ENCODE measurements around the gene NUAK1.

NUAK1 gene

DNA sequence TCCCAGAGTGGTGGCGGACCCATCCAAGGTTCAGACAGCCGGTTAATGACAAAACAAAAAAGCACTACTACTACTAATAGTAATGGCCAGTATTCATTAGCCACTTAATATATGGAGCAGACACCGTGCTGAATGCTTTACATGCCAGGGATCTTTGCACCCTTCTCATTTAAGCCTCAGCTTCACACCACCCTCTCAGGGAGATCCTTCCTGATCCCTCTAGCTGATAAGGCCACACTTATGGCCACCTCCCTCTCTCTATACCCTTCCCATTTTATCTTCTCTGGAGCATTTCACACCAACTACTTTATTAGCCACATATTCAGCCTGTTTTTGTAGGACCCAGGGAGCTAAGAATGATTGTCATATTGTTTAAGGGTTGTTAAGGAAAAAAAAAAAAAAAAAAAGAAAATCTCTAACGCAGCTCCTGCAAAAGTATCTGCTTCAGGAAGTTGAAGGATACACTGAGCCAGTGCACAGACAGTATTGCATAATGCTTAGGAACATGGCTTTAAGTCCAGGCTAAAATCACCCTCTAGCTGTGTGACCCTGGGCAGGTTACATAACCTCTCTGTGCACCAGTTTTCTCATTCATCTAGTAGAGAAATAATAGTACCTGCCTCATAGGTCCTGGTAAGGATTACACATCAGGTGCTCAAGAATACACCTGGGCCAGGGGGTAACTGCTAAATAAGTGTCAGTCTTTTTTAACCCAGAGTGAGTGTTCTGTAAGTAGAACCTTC lies 29.4 kb downstream of the NUAK1 start:
- DNase-seq (ENCODE audit: low read depth) = no peak

DNA sequence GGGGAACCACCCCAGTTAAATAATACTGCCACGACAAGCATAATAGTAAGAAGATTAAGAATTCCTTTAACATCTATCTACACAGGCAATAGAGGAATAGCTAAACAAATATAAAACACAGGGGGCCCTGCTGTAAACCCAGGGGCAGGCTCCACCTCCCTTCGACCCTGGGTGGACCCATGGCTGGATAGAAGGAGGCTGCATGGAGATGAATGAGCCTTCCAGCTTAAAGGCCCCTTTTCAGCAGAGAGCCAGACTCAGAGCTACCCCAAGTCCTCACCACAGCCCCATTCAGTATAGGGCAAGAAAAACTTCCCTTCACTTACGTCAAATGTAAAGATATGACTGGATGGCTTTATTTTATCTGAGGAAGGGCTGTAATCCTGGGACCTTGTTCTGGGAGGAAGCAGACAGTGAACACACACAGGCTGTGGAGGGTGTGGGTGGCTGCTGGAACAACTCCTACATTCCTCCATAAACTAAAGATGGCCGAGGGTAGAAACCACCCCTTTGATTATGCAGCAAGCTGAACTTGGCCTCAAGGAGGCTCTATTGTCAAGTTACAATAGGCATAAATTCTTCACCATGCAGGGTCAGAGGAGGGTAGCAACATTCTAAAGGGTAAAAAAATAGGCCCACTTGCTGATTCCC lies 30.4 kb downstream of the NUAK1 start:
- no peak for DNase-seq (ENCODE audit: low read depth)

DNA sequence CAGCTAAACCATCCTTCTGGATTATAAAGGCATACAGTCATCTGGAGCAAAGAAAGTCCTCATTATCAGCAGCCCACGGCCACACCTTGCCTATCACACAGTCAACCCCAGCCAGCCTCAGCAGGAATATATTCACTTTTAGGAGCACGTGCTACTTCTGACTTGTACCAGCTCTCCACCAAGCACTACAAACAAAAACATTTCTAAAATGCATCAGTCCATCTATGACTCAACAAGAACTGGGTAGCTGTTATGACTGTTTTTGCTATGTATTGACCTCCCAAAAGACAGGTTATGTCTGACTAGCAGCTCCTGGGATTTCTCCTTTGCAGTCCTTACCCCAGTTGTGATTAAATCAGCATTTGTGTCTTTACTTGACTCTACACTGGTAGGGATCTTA lies 31.2 kb downstream of the NUAK1 start:
- no peak for DNase-seq (ENCODE audit: low read depth)

DNA sequence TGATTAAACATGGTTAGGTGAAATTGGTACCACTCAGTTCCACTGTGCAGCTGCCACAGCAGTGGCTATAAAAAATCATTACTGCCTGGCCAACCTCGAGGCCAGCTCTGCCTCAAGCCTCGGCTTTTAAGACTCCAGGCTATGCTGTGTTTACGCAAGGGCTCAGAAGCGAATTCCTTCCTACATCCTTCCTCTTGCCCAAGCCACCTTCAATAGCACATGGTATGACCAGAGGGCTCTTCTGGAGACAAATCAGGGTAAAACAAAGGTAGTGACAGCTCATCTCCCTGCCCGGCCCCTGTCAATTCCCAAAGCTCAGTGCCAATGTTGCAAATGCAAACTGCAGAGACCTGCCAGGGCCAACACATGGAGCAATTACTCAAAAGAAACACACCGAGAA lies 31.9 kb downstream of the NUAK1 start:
- no peak for DNase-seq (ENCODE audit: low read depth)

DNA sequence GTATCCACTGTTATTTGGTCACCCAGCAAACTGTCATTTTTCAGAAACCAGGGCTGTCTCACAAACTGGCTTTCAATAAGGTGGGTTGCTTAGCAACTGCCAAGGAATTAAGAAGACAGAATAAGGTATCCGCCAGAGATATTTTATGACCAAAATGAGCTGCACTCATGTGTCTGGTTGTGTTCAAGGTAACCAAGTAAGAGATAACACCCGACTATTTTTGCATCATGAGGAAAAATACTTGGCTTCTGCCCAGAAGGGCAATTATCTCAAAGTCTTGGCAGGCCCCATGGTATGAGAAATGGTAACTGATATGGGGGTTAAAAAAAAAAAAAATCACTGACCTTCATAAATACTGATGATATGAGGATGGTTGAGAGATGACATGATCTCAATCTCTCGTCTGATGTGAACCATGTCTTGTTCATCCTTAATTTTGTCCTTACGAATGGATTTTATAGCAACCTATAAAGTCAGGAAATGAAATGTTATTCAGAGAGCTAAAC lies 32.6 kb downstream of the NUAK1 start:
- no peak for DNase-seq (ENCODE audit: low read depth)

DNA sequence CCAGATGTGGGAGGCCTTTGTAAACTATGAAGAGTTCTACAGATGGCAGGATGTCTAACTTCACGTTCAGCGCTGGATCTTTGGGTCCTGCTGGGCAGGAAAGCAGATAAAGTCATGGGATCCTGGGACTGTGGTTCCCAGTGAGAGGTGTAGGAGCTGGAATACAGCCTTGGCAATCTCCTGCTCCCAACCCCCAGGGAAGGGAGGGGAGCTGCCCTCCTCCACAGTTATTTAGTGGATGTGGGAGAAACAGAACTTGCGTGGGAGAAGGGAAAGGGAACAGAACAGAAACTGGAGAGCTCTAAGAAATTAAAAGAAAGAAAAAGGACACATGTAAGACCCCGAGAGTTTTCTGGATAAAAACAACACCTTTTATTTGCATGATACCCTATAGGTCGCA lies 37.0 kb downstream of the NUAK1 start:
- DNase-seq (ENCODE audit: low read depth) = no peak

DNA sequence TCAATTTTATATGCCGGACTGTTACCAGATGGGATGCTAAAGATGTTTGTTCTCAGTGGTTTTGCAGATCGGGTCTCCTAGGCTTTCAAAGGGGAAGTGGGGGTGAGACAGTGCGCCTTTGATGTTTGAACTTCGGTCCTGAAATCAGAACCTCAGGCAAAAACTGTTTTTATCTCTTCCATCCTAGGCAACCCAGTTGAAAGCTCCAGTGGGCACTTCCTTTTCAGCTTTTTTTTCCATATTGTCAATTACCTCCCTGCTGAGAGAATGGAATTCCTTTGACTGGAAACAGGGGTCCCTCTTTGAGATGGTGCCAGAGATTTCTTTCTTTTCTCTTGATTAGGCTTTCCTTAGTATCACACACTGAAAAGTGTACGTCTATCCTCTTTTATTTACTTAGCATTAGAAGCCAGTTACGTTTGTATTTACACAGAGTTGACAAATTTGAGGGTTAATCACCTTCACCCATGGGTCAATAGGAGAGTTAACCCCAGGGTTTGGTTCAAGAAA lies 40.0 kb downstream of the NUAK1 start:
- no peak for DNase-seq (ENCODE audit: low read depth)

DNA sequence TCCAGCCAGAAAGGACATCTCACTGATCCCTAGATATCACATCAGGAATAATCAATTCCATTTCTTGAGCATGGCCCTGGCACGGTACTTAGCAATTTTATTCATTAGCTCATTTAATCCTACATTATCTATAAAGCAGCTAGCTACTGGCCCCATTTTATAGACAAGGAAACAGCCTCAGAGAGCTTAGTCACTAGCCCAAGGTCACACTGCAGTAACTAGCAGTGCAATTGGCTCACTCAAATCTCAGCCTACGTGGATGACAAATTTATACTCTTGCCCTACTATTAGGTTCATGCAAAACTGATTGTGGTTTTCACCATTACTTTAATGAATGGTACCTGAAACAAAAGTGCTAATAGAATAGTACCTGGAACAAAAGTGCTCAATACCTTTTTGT lies 41.7 kb downstream of the NUAK1 start:
- DNase-seq (ENCODE audit: low read depth) = no peak

DNA sequence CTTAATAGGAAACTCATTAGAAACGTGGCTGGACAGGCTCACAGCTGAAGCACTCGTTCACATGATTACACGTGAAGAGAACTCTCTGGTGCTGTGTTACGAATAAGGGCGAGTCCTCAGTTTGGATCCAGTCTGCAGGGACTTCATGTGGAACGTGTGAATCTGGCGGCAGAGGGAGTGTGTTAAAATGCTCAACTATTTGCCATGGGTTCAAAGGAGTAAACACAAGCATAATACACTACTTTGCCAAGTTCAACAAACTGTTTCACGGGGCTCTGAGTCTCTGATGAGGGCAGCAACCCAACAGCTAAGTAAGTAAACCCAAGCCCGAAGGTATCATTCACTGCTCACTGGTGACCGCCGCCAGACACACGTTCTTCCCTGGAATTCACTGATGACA lies 42.4 kb downstream of the NUAK1 start:
- DNase-seq (ENCODE audit: low read depth) = no peak

DNA sequence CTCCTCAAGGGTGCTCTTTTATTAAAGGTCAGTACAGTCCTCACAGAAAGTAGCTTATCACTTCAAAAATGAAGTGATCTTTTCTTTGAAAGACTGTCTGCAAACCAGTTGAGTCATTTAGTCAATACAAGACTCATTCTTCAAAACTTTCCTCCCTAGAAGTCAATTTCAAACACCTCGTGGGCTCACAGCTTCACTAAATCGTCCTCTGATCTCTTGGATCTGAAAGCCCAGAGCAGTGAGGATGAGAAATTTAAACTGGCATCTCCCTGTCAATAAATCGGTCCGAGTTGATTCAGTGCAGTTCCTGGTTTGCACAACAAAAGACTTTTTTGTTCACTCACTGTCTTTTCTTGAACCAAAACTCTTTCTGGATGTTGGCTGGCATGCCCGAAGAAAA lies 44.5 kb downstream of the NUAK1 start:
- no peak for DNase-seq (ENCODE audit: low read depth)

DNA sequence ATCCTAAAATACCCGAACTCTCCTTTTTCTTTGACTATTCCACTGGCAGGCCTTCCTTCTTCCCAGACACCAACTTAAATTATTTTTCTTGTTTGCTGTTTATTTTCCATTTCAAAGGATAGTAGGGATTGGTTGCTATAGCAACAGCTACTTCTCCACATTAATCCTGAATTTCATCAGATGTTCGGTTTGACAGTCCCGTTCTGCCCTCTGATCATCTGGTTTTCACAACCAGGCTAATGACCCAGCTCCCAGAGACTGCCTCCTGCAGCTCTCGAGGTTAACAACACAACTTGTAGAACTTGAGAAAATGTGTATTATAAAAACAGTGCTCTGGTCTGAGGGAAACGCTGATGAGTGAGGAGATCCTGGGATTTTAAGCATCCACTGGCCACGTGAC lies 45.5 kb downstream of the NUAK1 start:
- DNase-seq (ENCODE audit: low read depth) = no peak

DNA sequence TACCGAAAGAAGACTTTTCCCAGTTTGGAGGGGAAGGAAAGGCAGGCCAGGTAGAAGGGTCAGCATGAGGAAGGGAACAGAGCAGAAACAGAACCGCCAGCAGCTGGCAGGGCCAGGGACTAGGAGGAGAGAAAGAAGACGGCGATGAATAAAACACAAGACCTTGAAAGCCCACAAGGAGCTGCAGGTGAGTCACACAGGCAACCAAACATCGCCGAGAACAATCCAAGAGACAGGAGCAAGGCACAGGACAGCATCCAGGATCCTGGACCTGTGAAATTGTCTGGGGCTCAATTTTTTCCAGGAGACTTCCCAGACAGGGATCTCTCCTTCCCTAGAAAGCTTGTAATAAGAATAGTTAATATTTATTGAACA lies 47.3 kb downstream of the NUAK1 start:
- DNase-seq (ENCODE audit: low read depth) = no peak

DNA sequence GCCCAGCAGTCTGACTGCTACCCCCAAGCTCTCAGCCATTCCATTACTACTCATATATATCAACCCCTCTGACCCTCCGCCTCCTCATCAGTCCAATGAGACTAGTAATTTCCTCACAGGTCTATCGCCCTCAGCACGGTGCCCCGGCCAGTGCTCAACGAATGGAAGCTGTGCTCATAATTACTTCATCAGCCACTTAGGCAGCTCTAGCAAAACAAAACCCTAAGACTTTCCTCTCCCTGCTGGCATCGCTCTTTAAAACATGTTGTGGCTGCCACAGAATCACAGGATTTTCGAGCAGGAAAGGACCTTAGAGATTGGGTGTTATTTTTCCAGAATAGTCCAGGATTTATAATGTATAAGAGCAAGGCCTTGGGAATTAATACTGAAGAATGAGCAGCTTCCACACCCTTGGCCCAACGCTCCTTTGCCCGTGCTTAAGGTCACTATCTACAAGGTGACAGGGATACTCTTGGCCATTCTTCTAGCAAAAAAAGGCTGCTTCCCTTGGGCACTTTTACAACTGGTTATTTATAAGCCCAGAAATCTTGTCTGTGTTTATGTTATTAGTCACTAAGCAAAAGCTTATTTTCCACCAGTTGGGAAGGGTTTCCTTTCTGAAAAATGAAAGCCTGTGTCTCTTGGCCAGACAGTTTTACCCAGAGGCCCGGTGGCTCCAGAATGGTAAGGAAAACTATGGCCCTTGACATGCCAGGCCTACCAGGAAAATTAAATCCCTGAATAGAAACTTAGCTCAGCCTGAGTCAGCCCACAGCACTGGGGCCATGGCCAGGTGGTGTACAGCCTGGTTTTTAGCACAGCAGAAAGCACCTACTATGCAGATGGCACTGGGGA lies 47.9 kb downstream of the NUAK1 start:
- DNase-seq (ENCODE audit: low read depth) = no peak

DNA sequence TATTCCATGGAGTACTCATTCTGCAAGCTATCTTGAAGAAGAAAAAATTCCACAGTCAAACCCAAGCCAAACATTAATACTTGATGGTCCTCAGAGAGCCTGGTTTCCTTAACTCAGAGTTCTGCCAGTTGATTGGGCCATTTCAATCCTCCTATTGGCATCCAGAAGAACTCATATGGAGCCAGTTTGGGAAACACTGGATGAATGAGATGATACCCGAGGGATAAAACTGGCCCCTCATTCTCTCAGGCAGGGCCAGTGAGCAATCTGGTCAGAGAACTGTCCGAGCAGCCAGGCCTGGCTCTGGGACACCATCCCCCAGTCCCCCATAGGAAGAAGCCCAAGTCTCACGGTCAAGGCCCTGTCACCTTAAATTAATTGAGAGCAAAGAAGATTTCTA lies 48.8 kb downstream of the NUAK1 start:
- DNase-seq (ENCODE audit: low read depth) = no peak

DNA sequence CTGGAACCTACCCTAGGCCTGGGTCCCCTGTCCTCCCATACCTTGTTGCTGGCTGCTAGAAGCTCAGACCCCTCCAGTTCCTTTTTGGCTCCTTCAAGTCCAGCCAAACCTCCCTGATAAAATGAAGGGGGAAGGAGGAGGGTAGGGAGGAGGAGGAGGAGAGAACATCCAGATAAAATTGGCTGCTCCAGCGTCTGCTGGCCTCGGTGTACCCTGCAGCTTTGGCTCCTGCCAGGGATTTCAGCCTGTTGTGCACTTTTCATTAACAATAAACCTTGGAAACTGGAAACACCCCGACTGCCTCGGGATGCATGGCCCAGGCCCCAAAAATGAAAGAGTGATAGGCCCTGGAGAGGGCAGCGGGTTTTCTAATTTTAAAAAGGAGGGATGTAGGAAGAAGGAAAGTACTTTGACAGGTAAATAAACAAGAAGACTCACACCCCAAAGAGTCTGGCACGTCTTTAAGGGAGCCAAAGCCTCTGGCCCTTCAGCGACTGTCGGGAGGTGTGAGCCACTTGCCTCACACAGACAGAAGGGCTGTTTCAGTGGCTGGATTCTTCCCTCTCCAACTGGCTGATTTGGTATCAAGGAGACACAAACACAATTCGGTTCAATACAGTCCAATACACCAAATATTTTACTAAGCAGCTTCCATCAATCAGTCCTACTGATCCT lies 49.8 kb downstream of the NUAK1 start:
- DNase-seq (ENCODE audit: low read depth) = no peak

DNA sequence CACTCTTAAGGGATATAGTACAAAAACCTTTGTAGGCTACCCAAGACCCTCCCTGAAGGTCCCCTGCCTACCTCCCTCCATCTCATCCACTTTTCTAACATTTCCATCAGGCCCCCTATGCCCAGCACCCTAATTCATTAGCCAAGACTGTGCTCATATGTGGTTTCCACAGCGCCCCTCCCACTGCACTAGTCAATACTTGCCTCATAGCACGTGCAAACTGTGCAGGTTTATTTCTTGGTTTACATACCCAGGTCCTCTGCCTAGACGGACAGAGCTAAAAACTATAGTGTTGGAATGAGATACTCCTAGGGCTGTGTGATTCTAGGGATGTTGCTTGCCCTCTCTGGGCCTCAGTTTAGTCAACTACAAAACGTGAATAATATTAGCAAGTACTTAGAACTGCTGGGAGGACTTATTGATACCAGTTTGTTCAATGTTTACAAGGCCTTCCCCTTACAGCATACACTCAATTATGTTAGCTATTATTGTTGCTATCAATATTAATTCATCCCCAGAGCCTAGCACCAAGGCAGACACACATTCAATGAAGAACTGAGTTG lies 50.4 kb downstream of the NUAK1 start:
- no peak for DNase-seq (ENCODE audit: low read depth)

DNA sequence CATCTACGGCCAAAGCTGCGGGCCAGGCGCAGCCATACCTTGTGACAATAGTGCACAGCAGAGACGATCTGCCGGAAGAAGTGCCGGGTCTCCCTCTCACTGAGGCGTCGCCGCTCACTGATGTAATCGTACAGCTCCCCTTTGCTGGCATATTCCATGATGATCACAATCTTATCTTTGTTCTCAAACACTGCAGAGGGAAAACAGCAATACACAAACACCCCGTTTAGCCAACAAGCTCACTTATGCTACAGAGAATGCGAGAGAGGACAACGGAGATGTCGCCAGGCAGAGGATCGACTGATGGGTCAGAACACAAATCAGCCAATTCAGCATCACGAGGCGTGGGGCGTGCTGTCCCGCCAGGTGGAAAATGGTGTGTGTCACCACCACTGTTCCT lies 52.1 kb downstream of the NUAK1 start:
- no peak for DNase-seq (ENCODE audit: low read depth)

DNA sequence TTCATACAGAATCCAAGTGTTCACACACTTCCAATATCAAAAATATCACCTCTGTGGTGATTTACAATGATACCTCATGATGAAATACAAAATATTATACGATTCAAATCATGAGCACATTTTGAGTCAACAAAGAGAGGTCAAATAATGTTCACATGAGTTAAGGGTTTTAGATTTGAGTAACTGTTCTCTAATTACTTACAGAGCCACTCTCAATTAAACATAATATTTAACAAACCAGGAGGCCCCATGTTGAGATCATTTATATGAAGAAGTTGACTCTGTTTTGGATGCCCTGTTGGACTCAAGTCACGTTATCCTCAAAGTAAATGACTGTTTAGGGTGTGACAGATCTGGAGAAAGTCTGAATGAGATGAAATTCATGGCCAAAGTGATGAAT lies 53.5 kb downstream of the NUAK1 start:
- DNase-seq (ENCODE audit: low read depth) = no peak

DNA sequence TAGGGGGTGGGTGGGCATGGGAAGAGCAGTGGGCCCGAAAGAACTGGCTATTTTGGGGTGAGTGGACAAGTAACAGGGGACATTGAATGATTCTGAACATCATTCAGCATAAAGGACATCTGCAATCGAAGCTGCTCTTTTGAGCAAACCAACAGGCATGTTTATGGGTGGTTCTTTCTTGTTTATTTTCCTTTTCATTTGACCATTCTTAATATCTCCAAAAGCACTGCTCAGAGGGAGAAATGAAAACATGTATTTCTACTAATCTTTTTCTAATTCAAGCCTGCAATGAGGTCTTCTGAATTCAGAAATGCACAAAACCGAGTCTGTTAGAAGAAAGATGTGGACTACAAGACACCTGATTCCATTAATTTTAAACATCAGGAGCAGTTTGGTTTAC lies 54.0 kb downstream of the NUAK1 start:
- no peak for DNase-seq (ENCODE audit: low read depth)

DNA sequence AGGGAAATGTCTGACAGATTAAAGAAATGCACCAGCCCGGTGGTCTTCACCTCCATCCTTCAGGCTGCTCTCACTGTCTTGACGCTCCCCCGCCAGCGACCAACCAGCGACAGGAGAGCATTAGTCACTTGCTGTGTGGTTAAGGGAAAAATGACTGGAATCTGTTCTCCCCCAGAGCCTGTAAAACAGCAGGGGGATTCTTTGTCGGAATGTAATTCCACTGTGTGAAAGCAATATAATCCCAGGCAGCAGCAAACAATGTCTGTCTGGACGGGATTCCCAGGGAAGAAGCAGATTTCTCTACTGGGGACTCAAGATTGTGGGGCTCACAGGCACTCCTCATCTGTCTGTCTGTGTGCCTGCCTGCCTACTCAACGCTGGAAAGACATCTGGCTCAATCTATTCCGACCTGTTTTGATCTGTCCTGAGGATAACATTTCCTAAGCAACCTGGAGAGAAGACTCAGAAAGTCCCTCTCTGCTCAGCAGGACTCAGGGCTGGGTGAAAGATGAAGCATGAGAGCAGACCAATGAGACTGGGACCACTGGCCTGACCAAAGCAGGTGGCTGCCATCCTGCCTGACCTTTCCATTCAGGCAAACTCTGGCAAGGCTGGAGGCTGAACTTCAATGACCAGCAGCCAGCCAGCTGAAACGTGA lies 54.6 kb downstream of the NUAK1 start:
- no peak for DNase-seq (ENCODE audit: low read depth)

Measured in T-helper 22 cell (primary cell).